ENCODE data around the gene CCDC138.

CCDC138 gene

GRCh38 chr2:108919571-108920373, 133.2 kb downstream of the CCDC138 start:
- no peak for DNase-seq (ENCODE audit: low spot score)

- DNase-seq (ENCODE audit: low spot score) = no peak
Measured at GRCh38 chr2:108920686-108921085, 134.1 kb downstream of the CCDC138 start.

- DNase-seq (ENCODE audit: low spot score) = no peak
Measured at GRCh38 chr2:108921096-108922030, 134.8 kb downstream of the CCDC138 start.

- DNase-seq (ENCODE audit: low spot score) = no peak
Measured at GRCh38 chr2:108922141-108922915, 135.8 kb downstream of the CCDC138 start.

GRCh38 chr2:108923019-108923700, 136.6 kb downstream of the CCDC138 start:
- no peak for DNase-seq (ENCODE audit: low spot score)

GRCh38 chr2:108923736-108924579, 137.4 kb downstream of the CCDC138 start:
- DNase-seq (ENCODE audit: low spot score) = no peak

GRCh38 chr2:108924580-108925251, 138.1 kb downstream of the CCDC138 start:
- DNase-seq (ENCODE audit: low spot score) = no peak

GRCh38 chr2:108925286-108925685, 138.7 kb downstream of the CCDC138 start:
- no peak for DNase-seq (ENCODE audit: low spot score)

- DNase-seq (ENCODE audit: low spot score) = no peak
Measured at GRCh38 chr2:108925735-108926134, 139.2 kb downstream of the CCDC138 start.
